Endothelial cell of umbilical vein (primary cell): ENCODE results near the gene APEX1. TPM values are rescaled to one million over a fixed set of nuclear protein-coding genes. Genes with fewer than 3 reads are reported as not detected.
"Not testable (repeated sequence)": the region's sequence is repeated elsewhere in the genome, so short reads cannot be mapped to it uniquely, and the experiment has no call there.

Experiments
- BruUV-seq: library from RNA; stranded (reverse); fragments of 400-500 nt; replicated peaks from 2 replicates; lab custom pipeline; 2021; lab: Mats Ljungman, UMichigan
- CTCF ChIA-PET: fragments of 300-600, 350-600 bp; sonication (Branson Sonifier 250); formaldehyde crosslinking; loops from one replicate; lab custom pipeline; 2021; ENCODE audit warnings: antibody characterized with exemption, inconsistent platforms; lab: Charles Lee
- POLR2A ChIA-PET: fragments of 300-600, 350-600 bp; sonication (Branson Sonifier 250); formaldehyde crosslinking; loops from one replicate; lab custom pipeline; 2021; ENCODE audit warnings: antibody characterized with exemption, inconsistent platforms; lab: Charles Lee
- DNase-seq: peaks from one replicate; pipeline ENCODE4 v3.0.0-alpha.2; 2011; ENCODE audit warnings: low read depth, low spot score
- FAIRE-seq: peaks from 2 replicates; lab custom pipeline; 2011; peaks lifted over from hg19 to GRCh38; lab: Jason Lieb, UNC
- H2AFZ ChIP-seq: 2 replicates; pipeline ENCODE4 v1.6.0; 2012; ENCODE audit warnings: low read depth, low read length, control low read depth, inconsistent platforms
- H3K27ac ChIP-seq: 2 replicates; pipeline ENCODE4 v1.5.1; 2011; ENCODE audit warnings: low read depth, mild to moderate bottlenecking, control low read depth, low read length, moderate library complexity; ENCODE audit not compliant: insufficient read depth
- H3K27me3 ChIP-seq, 2 experiments: 2 replicates each; pipeline versions ENCODE4 v1.6.0 to v1.6.1; 2011; ENCODE audit warnings: low read length in 2 of 2, mixed read lengths in 1 of 2; ENCODE audit not compliant: control insufficient read depth in 2 of 2, insufficient read depth in 2 of 2
- H3K36me3 ChIP-seq, 2 experiments: 2 replicates in 1 of 2; 3 replicates in 1 of 2; pipeline ENCODE4 v1.5.1; 2011; ENCODE audit warnings: low read length in 2 of 2, mild to moderate bottlenecking in 1 of 2, moderate library complexity in 1 of 2; ENCODE audit not compliant: control insufficient read depth in 2 of 2, insufficient read depth in 2 of 2; ENCODE audit errors: extremely low read depth in 1 of 2
- H3K4me1 ChIP-seq: 3 replicates; pipeline ENCODE4 v1.5.1; 2011; ENCODE audit warnings: mild to moderate bottlenecking, low read length; ENCODE audit not compliant: control insufficient read depth, insufficient read depth; ENCODE audit errors: extremely low read depth
- H3K4me2 ChIP-seq: 2 replicates; pipeline ENCODE4 v1.6.1; 2011; ENCODE audit warnings: low read length, control low read depth, mixed read lengths; ENCODE audit not compliant: insufficient read depth
- H3K4me3 ChIP-seq, 3 experiments: fragments of 200-600 bp in 1 of 3; sonication (generic), shearing (Covaris generic) in 1 of 3; replicated peaks in 1 of 3; 2 replicates each; pipeline ENCODE4 v1.5.1; 2011 to 2016; ENCODE audit warnings: control low read depth in 3 of 3, low read length in 3 of 3, mild to moderate bottlenecking in 2 of 3, inconsistent platforms in 1 of 3, low read depth in 1 of 3, moderate library complexity in 1 of 3; ENCODE audit not compliant: insufficient read depth in 1 of 3
- H3K79me2 ChIP-seq: 2 replicates; pipeline ENCODE4 v1.6.0; 2012; ENCODE audit warnings: low read length, inconsistent platforms; ENCODE audit not compliant: control insufficient read depth, insufficient read depth
- H3K9ac ChIP-seq: replicated peaks from 2 replicates; pipeline ENCODE3; 2011; ENCODE audit warnings: low read length, control low read depth; ENCODE audit not compliant: insufficient read depth; ENCODE audit errors: extremely low read depth
- H3K9me1 ChIP-seq: replicated peaks from 3 replicates; pipeline ENCODE4 v1.6.0; 2011; ENCODE audit warnings: mild to moderate bottlenecking, low read length; ENCODE audit not compliant: control insufficient read depth, insufficient read depth; ENCODE audit errors: extremely low read depth
- H3K9me3 ChIP-seq: replicated peaks from 2 replicates; pipeline ENCODE4 v1.5.1; 2012; ENCODE audit warnings: low read length, inconsistent platforms; ENCODE audit not compliant: control insufficient read depth, insufficient read depth
- H4K20me1 ChIP-seq: replicated peaks from 2 replicates; pipeline ENCODE3; 2011; ENCODE audit warnings: mild to moderate bottlenecking, low read length; ENCODE audit not compliant: control insufficient read depth, insufficient read depth; ENCODE audit errors: extremely low read depth
- CTCF ChIP-seq, 2 donors: IDR thresholded peaks; 1 replicate in 1 of 2; 2 replicates in 1 of 2; pipeline ENCODE4 v1.5.1; 2011; ENCODE audit warnings: low read length in 2 of 2, mild to moderate bottlenecking in 2 of 2, moderate library complexity in 2 of 2, control low read depth in 1 of 2, inconsistent platforms in 1 of 2, low read depth in 1 of 2; ENCODE audit not compliant: insufficient read depth in 1 of 2; ENCODE audit errors: extremely low read depth in 1 of 2
- EZH2 ChIP-seq: IDR thresholded peaks from 2 replicates; pipeline ENCODE4 v1.6.1; 2012; ENCODE audit warnings: borderline replicate concordance, low read depth, mild to moderate bottlenecking, moderate library complexity, low read length, inconsistent platforms; ENCODE audit not compliant: severe bottlenecking
- FOS ChIP-seq: IDR thresholded peaks from 2 replicates; pipeline ENCODE4 v1.6.1; 2011; ENCODE audit warnings: mild to moderate bottlenecking, low read length, moderate library complexity, borderline replicate concordance; ENCODE audit not compliant: insufficient read depth
- GATA2 ChIP-seq: IDR thresholded peaks from 2 replicates; pipeline ENCODE4 v1.7.0; 2011; ENCODE audit warnings: low read depth, mild to moderate bottlenecking, moderate library complexity, mixed read lengths, low read length; ENCODE audit not compliant: insufficient read length, insufficient read depth
- JUN ChIP-seq: IDR thresholded peaks from 2 replicates; pipeline ENCODE4 v1.6.1; 2011; ENCODE audit warnings: borderline replicate concordance, low read depth; ENCODE audit not compliant: insufficient read length, insufficient read depth
- MAX ChIP-seq: IDR thresholded peaks from 2 replicates; pipeline ENCODE4 v1.6.1; 2011; ENCODE audit not compliant: insufficient read depth, insufficient read length
- MYC ChIP-seq: IDR thresholded peaks from one replicate; pipeline ENCODE4 v1.6.1; 2011; ENCODE audit warnings: mild to moderate bottlenecking, low read depth, low read length
- POLR2A ChIP-seq: IDR thresholded peaks from 2 replicates; pipeline ENCODE4 v1.6.1; 2012; ENCODE audit warnings: low read depth, mild to moderate bottlenecking, control low read depth, low read length
- POLR2AphosphoS5 ChIP-seq: IDR thresholded peaks from 2 replicates; pipeline ENCODE4 v1.6.1; 2012; ENCODE audit warnings: low read depth, mild to moderate bottlenecking, control low read depth, low read length, moderate library complexity; ENCODE audit not compliant: insufficient read depth
- dilution Hi-C: fragments of 300-500 bp; cut with MboI; formaldehyde crosslinking; loops from one replicate; pipeline ENCODE4 v1.15.0; 2019; ENCODE audit warnings: low sequenced_read_pairs; ENCODE audit not compliant: extremely low pct_ligation_motif_present
- intact Hi-C: fragments of 100-400 bp; cut with micrococcal nuclease; formaldehyde crosslinking; loops from one replicate; pipeline ENCODE4 v1.10.0; 2022
- polyA plus RNA-seq, 4 experiments: library from polyadenylated mRNA; depleted of rRNA in 3 of 4; stranded (reverse) in 3 of 4; unstranded in 1 of 4; fragments of >200 nt; gene quantifications; 2 replicates each; pipeline versions ENCODE4 v1.2.1 to v1.2.3, GENCODE V29; 2011 to 2012; ENCODE audit warnings: missing spikeins in 1 of 4
- total RNA-seq: library from RNA; stranded (reverse); gene quantifications from 2 replicates; pipeline ENCODE4 v1.2.3, GENCODE V29; 2021

The APEX1 gene
- total and polyA plus RNA-seq, 2 donors (not counting 3 experiments of a cell fraction or from before 2014, with no cell fraction given), result 231 to 304 TPM

GRCh38 chr14:20446889-20447288, 8.1 kb upstream of the APEX1 start:
- Histone ChIP-seq H3K36me3 (peaks cover 32 to 36% of the 10 kb centered on the region in 2 experiments), H3K27me3 (no peaks in the 10 kb centered on the region), H2AFZ (no peak overlapping the region), H3K4me1 (no peaks in the 10 kb centered on the region), H3K4me2 (no peak overlapping the region), H3K9me1 (no peaks in the 10 kb centered on the region), H3K9me3 (no peaks in the 10 kb centered on the region), H3K4me3 (no peak overlapping the region), H4K20me1 (no peaks in the 10 kb centered on the region), H3K27ac (no peak overlapping the region), H3K79me2 (no peaks in the 10 kb centered on the region), H3K9ac (no peak overlapping the region)
- ChIA-PET CTCF (no interaction called here), POLR2A (interaction anchor here (0.7 kb wide), 1 partner anchor 8 kb away, joined by 5 read pairs; no protein-coding TSS in a partner anchor)
- intact Hi-C loops, result no loop called here
- dilution Hi-C loops, result no loop called here
- TF ChIP-seq GATA2, result no peak
- no peak for TF ChIP-seq CTCF (IDR thresholded peaks at IDR 0.05; ENCODE audit: extremely low read depth in 1 of 2, insufficient read depth in 1 of 2, low read depth in 1 of 2, low read length in 2 of 2)
- no peak for TF ChIP-seq POLR2A
- no peak for TF ChIP-seq POLR2AphosphoS5
- TF ChIP-seq JUN, result no peak
- TF ChIP-seq EZH2, result no peak
- no peak for TF ChIP-seq FOS
- TF ChIP-seq MYC, result no peak
- no peak for TF ChIP-seq MAX
- no TSS peak for BruUV-seq
- DNase-seq (no peak), FAIRE-seq (no peak)

GRCh38 chr14:20452831-20453230, 2.2 kb upstream of the APEX1 start:
- H4K20me1 ChIP-seq, intact Hi-C loops, H3K4me2 ChIP-seq, dilution Hi-C loops, DNase-seq, H3K4me3 ChIP-seq, H3K27ac ChIP-seq, H3K9me1 ChIP-seq, H3K9ac ChIP-seq, FAIRE-seq, H3K27me3 ChIP-seq, BruUV-seq, H3K9me3 ChIP-seq, H2AFZ ChIP-seq: not testable (repeated sequence)
- CTCF ChIA-PET, result interaction anchor here (4.6 kb wide), 1 partner anchor 38 kb away, joined by 70 read pairs; the partner anchor contains the start of gene TEP1
- Histone ChIP-seq H3K36me3 (peaks cover 25 to 30% of the 10 kb centered on the region in 2 experiments), H3K79me2 (peaks cover 33% of the 10 kb centered on the region), H3K4me1 (peaks cover 15% of the 10 kb centered on the region)
- POLR2A ChIA-PET, result interaction anchor here (0.6 to 1.2 kb wide), 3 partner anchors 10 to 37 kb away, joined by 3 to 4 read pairs (median 3); no protein-coding TSS in a partner anchor
